Smooth muscle cell of the coronary artery (primary cell): ENCODE data around the gene XYLB. TPM values are rescaled to one million over a fixed set of nuclear protein-coding genes. Genes with fewer than 3 reads are reported as not detected.

Experiments
- total RNA-seq: library from RNA; depleted of rRNA; stranded (reverse); fragments of >200 nt; gene quantifications from 2 replicates; pipeline ENCODE4 v1.2.3, GENCODE V29; 2014; ENCODE audit warnings: low replicate concordance

The XYLB gene
- 2.3 and 10.2 TPM in 2 replicates for total RNA-seq

DNA sequence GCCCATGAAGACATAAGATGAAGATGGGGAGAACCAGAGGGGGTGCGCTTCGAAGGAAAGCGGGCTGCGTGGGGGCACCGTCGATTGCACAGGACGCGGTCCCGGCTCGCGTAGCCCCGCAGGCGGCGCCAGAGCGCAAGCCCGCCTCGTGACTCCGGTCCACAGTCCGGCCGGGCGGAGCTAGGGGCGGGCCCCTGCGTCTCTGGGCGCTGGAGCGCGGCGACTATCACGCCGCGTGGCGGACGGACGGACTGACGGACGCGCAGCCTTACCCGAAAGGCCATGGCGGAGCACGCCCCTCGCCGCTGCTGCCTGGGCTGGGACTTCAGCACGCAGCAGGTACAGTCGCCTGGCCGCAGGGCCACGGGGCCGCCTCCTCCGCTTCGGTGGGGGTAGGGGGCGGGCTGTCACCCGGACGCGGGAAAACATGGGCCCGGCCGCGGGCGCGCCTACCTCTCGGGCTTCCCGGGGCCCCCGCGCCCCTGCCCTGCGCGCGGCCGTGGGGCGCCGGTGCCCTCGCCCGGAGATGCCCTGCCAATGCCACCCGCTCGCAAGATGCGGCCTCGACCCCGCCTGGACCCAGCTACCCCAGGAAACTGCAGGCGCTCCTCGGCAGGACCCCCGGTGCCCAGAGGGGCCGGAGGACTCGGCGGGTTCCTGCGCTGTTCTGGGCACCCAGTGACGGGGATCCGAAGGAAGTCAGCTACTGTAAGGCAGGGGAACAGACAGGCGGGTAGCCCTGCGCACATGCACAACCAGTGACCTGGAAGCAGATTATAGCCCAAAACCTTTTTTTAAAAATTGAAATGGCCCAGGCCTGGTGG lies at the start of gene XYLB:
TSS of gene XYLB (plus strand) at position 199 of the 824 bp plus-strand sequence. CDS start at position 283, 84 bp downstream.

DNA sequence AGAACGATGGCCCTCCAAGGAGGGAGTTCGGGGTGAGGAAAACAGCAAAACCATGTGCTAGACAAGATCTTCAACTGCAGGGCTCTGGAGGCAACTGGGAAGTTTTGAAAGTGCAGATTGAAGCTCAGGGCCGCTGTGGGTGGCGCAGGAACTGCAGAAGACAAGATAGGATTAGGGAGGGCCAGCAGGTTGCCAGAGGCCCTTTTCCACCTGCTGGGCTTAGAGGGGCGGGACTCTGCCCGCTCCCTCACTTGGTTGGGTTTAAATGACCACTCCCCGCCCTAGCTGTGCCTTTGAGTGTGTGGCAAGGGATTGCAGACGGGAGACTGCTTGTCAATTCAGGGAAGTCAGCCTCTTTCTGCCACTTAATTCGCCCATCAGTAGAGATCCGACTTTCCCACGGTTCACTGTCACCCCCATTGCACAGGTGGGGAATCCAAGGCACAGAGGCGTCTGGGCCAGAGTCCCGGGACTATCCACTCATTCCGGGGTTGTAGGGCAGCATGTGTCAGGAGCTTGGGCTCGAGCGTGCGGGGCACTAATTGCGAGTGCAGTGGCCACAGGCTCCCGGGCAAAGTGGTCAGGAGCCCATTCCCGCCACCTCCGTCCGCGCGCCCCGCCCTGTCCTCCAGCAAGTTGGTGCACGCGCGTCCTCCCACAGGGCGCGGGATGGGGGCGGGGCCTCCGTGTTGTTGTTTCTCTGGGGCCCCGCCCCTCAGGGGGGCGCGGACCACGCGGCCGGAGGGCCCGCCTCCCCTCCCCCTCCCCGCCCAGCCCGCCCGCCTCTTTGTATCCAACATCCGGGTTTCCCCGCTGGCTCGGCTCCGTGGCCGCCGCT lies 106.7 kb downstream of the XYLB start, which contains the start of gene ACVR2B:
TSS of gene ACVR2B (plus strand) at position 816 of the 838 bp plus-strand sequence. CDS start 433 bp downstream, outside the sequence.

Other genes with a start within 250 kb of the XYLB start
- 54.2 and 69.0 TPM in 2 replicates for gene ACAA1, start 209.7 kb upstream of the XYLB start, total RNA-seq
- gene MYD88, start 208.1 kb upstream of the XYLB start, total RNA-seq, result 8.8 and 11.7 TPM in 2 replicates
- gene OXSR1, start 181.2 kb upstream of the XYLB start, total RNA-seq, result 24.5 and 30.6 TPM in 2 replicates
- 0.15 and 0.94 TPM in 2 replicates for gene SLC22A13, start 81.0 kb upstream of the XYLB start, total RNA-seq
- gene SLC22A14, start 64.5 kb upstream of the XYLB start, total RNA-seq, result 0.23 and 0.70 TPM in 2 replicates
- gene ACVR2B, start 107.1 kb downstream of the XYLB start, total RNA-seq, result 1.4 and 2.2 TPM in 2 replicates
- 3.2 and 5.0 TPM in 2 replicates for gene EXOG, start 149.6 kb downstream of the XYLB start, total RNA-seq